Measurements from ENCODE around the gene PITHD1.

GRCh38 chr1:23751815-23752200 lies 26.4 kb upstream of the PITHD1 start:
- TF ChIP-seq POLR2A (IDR thresholded peaks at IDR 0.05) (no peak), POLR2AphosphoS5 (IDR thresholded peaks at IDR 0.05) (no peak), CTCF (IDR thresholded peaks at IDR 0.05) (no peak)

All from breast epithelium (tissue), 3 donors.